HepG2 (cell line): Measurements from ENCODE around the gene SNAPC4. TPM values are rescaled to one million over a fixed set of nuclear protein-coding genes. Genes with fewer than 3 reads are reported as not detected.

Source experiments
- ATAC-seq: fragments of 200-7000 bp; cut with Tn5 transposase; 3 replicates; pipeline ENCODE4 v1.9.1; 2020; ENCODE audit warnings: mild to moderate bottlenecking, moderate library complexity
- BruUV-seq: library from RNA; stranded (reverse); fragments of 400-500 nt; replicated peaks from 2 replicates; lab custom pipeline; 2021; lab: Mats Ljungman, UMichigan
- CTCF ChIA-PET: fragments of 300-600 bp; formaldehyde crosslinking; extraction: SDS; loops from one replicate; lab custom pipeline; 2021; ENCODE audit warnings: low total read pairs, inconsistent platforms, low intra/inter-chr PET ratio; lab: Yijun Ruan, JAX
- POLR2A ChIA-PET: fragments of 350-600 bp; sonication (Branson Sonifier 250); formaldehyde crosslinking; loops from one replicate; lab custom pipeline; 2020; ENCODE audit warnings: antibody characterized with exemption, inconsistent platforms; lab: Yijun Ruan, JAX
- DNase-seq: peaks from one replicate; pipeline ENCODE4 v3.0.0-alpha.2; 2015; ENCODE audit warnings: low spot score
- FAIRE-seq: peaks from 3 replicates; lab custom pipeline; 2011; peaks lifted over from hg19 to GRCh38; lab: Jason Lieb, UNC
- H2AFZ ChIP-seq: one replicate; pipeline ENCODE4 v1.6.1; 2011; ENCODE audit warnings: low read length, inconsistent platforms
- H3K27ac ChIP-seq: fragments of 300-600 bp; 3 replicates; pipeline ENCODE4 v1.8.0; 2011; ENCODE audit warnings: mixed run types, mild to moderate bottlenecking, mixed read lengths, low read length, inconsistent platforms; ENCODE audit not compliant: insufficient read depth; ENCODE audit errors: extremely low read length
- H3K27me3 ChIP-seq, 2 experiments: fragments of 200-600 bp in 1 of 2; 2 replicates in 1 of 2; 3 replicates in 1 of 2; pipeline versions ENCODE4 v1.6.0 to v1.8.0; 2011; ENCODE audit warnings: low read length in 2 of 2, mild to moderate bottlenecking in 2 of 2, moderate library complexity in 2 of 2, inconsistent platforms in 1 of 2; ENCODE audit not compliant: insufficient read depth in 2 of 2, control insufficient read depth in 1 of 2
- H3K36me3 ChIP-seq, 2 experiments: fragments of 200-600 bp in 1 of 2; replicated peaks in 1 of 2; 2 replicates in 1 of 2; 3 replicates in 1 of 2; pipeline versions ENCODE4 v1.5.1 to v1.8.0; 2011; ENCODE audit warnings: low read length in 2 of 2, inconsistent platforms in 1 of 2; ENCODE audit not compliant: insufficient read depth in 2 of 2, control insufficient read depth in 1 of 2
- H3K4me1 ChIP-seq: 2 replicates; pipeline ENCODE4 v1.5.1; 2012; ENCODE audit warnings: low read length, inconsistent platforms; ENCODE audit not compliant: insufficient read depth
- H3K4me2 ChIP-seq: 2 replicates; pipeline ENCODE4 v1.6.0; 2011; ENCODE audit warnings: low read depth, low read length, inconsistent platforms
- H3K4me3 ChIP-seq, 3 experiments: fragments of 200-600 bp in 1 of 3; sonication (generic), shearing (Covaris generic) in 1 of 3; replicated peaks in 1 of 3; 2 replicates each; pipeline ENCODE4 v1.5.1; 2011 to 2016; ENCODE audit warnings: low read length in 3 of 3, inconsistent platforms in 2 of 3, low read depth in 2 of 3, mild to moderate bottlenecking in 2 of 3, control low read depth in 1 of 3, mixed read lengths in 1 of 3; ENCODE audit not compliant: insufficient read depth in 1 of 3
- H3K79me2 ChIP-seq: one replicate; pipeline ENCODE4 v1.6.1; 2011; ENCODE audit warnings: low read length, inconsistent platforms; ENCODE audit not compliant: insufficient read depth
- H3K9ac ChIP-seq: 2 replicates; pipeline ENCODE4 v1.6.0; 2011; ENCODE audit warnings: mild to moderate bottlenecking, low read depth, low read length, inconsistent platforms; ENCODE audit not compliant: insufficient read depth
- H3K9me3 ChIP-seq: 2 replicates; pipeline ENCODE4 v1.5.1; 2012; ENCODE audit warnings: mild to moderate bottlenecking, low read length
- H4K20me1 ChIP-seq: 2 replicates; pipeline ENCODE4 v1.6.0; 2011; ENCODE audit warnings: inconsistent platforms, mild to moderate bottlenecking, low read length, moderate library complexity; ENCODE audit not compliant: insufficient read depth
- ARNT2 ChIP-seq: sonication (generic); formaldehyde crosslinking; IDR thresholded peaks from 2 replicates; pipeline ENCODE4 v1.8.0; 2022; ENCODE audit warnings: mild to moderate bottlenecking, low read depth, missing genetic modification reagents, moderate library complexity
- CHD2 ChIP-seq: IDR thresholded peaks from 2 replicates; pipeline ENCODE4 v1.6.1; 2011; ENCODE audit warnings: low read depth, low read length, improper control_type of control experiment
- ELF1 ChIP-seq: sonication (generic); formaldehyde crosslinking; IDR thresholded peaks from 2 replicates; pipeline ENCODE4 v1.4.0; 2020; ENCODE audit warnings: missing genetic modification reagents
- FOSL1 ChIP-seq: sonication (generic); formaldehyde crosslinking; IDR thresholded peaks from 2 replicates; pipeline ENCODE4 v1.9.0; 2021; ENCODE audit warnings: missing genetic modification reagents, borderline replicate concordance
- HNRNPL ChIP-seq: fragments of 200-400 bp; formaldehyde crosslinking; IDR thresholded peaks from 2 replicates; pipeline ENCODE4 v1.6.1; 2017; ENCODE audit warnings: mild to moderate bottlenecking, low read depth, low read length
- HOXA9 ChIP-seq: sonication (generic); formaldehyde crosslinking; IDR thresholded peaks from 2 replicates; pipeline ENCODE4 v1.8.1; 2022; ENCODE audit warnings: missing genetic modification reagents, mild to moderate bottlenecking, moderate library complexity, borderline replicate concordance
- KAT7 ChIP-seq: IDR thresholded peaks from 2 replicates; pipeline ENCODE4 v1.6.1; 2018; ENCODE audit warnings: borderline replicate concordance, missing compliant biosample characterization
- NR2F1 ChIP-seq, 2 experiments: fragments of 450-650 bp in 1 of 2; formaldehyde crosslinking in 1 of 2; IDR thresholded peaks; 2 replicates each; pipeline versions ENCODE4 v1.5.0 to v1.6.1; 2016 to 2020; ENCODE audit warnings: mild to moderate bottlenecking in 1 of 2, missing compliant biosample characterization in 1 of 2, missing genetic modification reagents in 1 of 2, moderate library complexity in 1 of 2
- POLR2A ChIP-seq, 2 experiments: IDR thresholded peaks; 2 replicates each; pipeline ENCODE4 v1.6.1; 2011; ENCODE audit warnings: low read depth in 2 of 2, low read length in 2 of 2, mild to moderate bottlenecking in 1 of 2, moderate library complexity in 1 of 2; ENCODE audit not compliant: insufficient read depth in 1 of 2
- TBX2 ChIP-seq: sonication (generic); formaldehyde crosslinking; IDR thresholded peaks from 2 replicates; pipeline ENCODE4 v1.5.0; 2020; ENCODE audit warnings: missing genetic modification reagents, mild to moderate bottlenecking, borderline replicate concordance
- TP53 ChIP-seq: sonication (generic); formaldehyde crosslinking; conservative IDR thresholded peaks from 2 replicates; pipeline ENCODE4 v1.4.0; 2020; ENCODE audit warnings: missing genetic modification reagents
- ZNF224 ChIP-seq: sonication (generic); formaldehyde crosslinking; IDR thresholded peaks from 2 replicates; pipeline ENCODE4 v1.5.0; 2020; ENCODE audit warnings: mild to moderate bottlenecking, missing genetic modification reagents
- WGBS: methylation state at CpG from one replicate; pipeline ENCODE4 v1.1.6; 2017; ENCODE audit warnings: low lambda C conversion rate; 5-methylcytosine and 5-hydroxymethylcytosine counted together
- in situ Hi-C: cut with HindIII; loops from 2 replicates; pipeline ENCODE4 v1.10.0; 2017; ENCODE audit warnings: low pct_unique_long_range_greater_than_20kb; ENCODE audit not compliant: extremely low pct_ligation_motif_present
- intact Hi-C: fragments of 100-400 bp; cut with micrococcal nuclease; formaldehyde crosslinking; loops from one replicate; pipeline ENCODE4 v1.10.0; 2022; ENCODE audit not compliant: unreplicated experiment
- polyA plus RNA-seq, 8 experiments: library from polyadenylated mRNA; depleted of rRNA in 3 of 8; stranded (reverse) in 7 of 8; unstranded in 1 of 8; fragments of >200 nt; fragmentation: Illumina TruSeq in 4 of 8; extraction: Trizol in 4 of 8; gene quantifications; 2 replicates each; pipeline versions ENCODE4 v1.2.1 to v1.2.3, GENCODE V29; 2011 to 2016; ENCODE audit warnings: low read depth in 4 of 8, missing spikeins in 1 of 8, mixed read lengths in 1 of 8; ENCODE audit not compliant: insufficient read depth in 1 of 8
- total RNA-seq, 5 experiments: library from RNA; depleted of rRNA; stranded (reverse); fragments of >200 nt; fragmentation: Illumina TruSeq; extraction: Trizol; gene quantifications; 2 replicates each; pipeline ENCODE4 v1.2.3, GENCODE V29; 2016; ENCODE audit warnings: low read depth in 1 of 5
- TF ChIP-seq, protein P1 (sequence below): sonication (generic); IDR thresholded peaks from 2 replicates; pipeline ENCODE4 v1.6.1; 2016; ENCODE audit warnings: low read depth, borderline replicate concordance

SNAPC4 gene
- total and polyA plus RNA-seq, 2 of the 13 experiments (the other 11 are each of a cell fraction or from before 2014, with no cell fraction given), result 2.0 to 6.0 TPM

- no peak for TF ChIP-seq TP53 (CRISPR knock-in tag)
Measured at GRCh38 chr9:136371533-136371880, 28.5 kb downstream of the SNAPC4 start (continued).

GRCh38 chr9:136370687-136371532 lies 29.1 kb downstream of the SNAPC4 start:
- no TSS peak for BruUV-seq
- no peak for TF ChIP-seq HNRNPL
- Histone ChIP-seq H3K9ac (no peak overlapping the region), H2AFZ (no peak overlapping the region), H3K4me2 (no peak overlapping the region), H4K20me1 (no peaks in the 10 kb centered on the region), H3K4me1 (peaks cover 26% of the 10 kb centered on the region), H3K9me3 (no peaks in the 10 kb centered on the region), H3K36me3 (peaks cover 0 to 2% of the 10 kb centered on the region in 2 experiments; a peak in 1 of 5 replicates), H3K79me2 (no peaks in the 10 kb centered on the region), H3K27me3 (no peaks in the 10 kb centered on the region; a peak in 1 of 5 replicates), H3K4me3 (no peak overlapping the region), H3K27ac (no peak overlapping the region)
- WGBS, result 97% methylated on average over 6 of the region's 54 CpGs
- DNase-seq (no peak), FAIRE-seq (no peak), ATAC-seq (no peak)
- intact Hi-C loops (loop anchor here (5.0 kb wide), 1 partner anchor 34 kb away; no protein-coding TSS in a partner anchor), in situ Hi-C loops (no loop called here)
- POLR2A ChIA-PET, result interaction anchor here (4.0 kb wide), 1 partner anchor 8 kb away, joined by 38 read pairs; the partner anchor contains the start of gene DNLZ
- CTCF ChIA-PET, result interaction anchor here (3.1 kb wide), 1 partner anchor 31 kb away, joined by 18 read pairs; no protein-coding TSS in a partner anchor

GRCh38 chr9:136370037-136370436 lies 29.9 kb downstream of the SNAPC4 start:
- intact Hi-C loops, result loop anchor here (5.0 kb wide), 1 partner anchor 33 kb away; no protein-coding TSS in a partner anchor
- CTCF ChIA-PET, result no interaction called here
- ATAC-seq, result no peak
- FAIRE-seq, result no peak
- Histone ChIP-seq H3K9me3 (no peaks in the 10 kb centered on the region), H3K79me2 (no peaks in the 10 kb centered on the region), H4K20me1 (no peaks in the 10 kb centered on the region), H2AFZ (no peak overlapping the region), H3K27me3 (no peaks in the 10 kb centered on the region; a peak in 1 of 5 replicates), H3K9ac (no peak overlapping the region), H3K4me3 (no peak overlapping the region)
- in situ Hi-C loops, result no loop called here
- POLR2A ChIA-PET, result no interaction called here
- TF ChIP-seq CHD2 (no peak), POLR2A (IDR thresholded peaks at IDR 0.05; ENCODE audit: insufficient read depth in 1 of 2, low read depth in 2 of 2, low read length in 2 of 2) (no peak), ARNT2 (CRISPR knock-in tag) (no peak), NR2F1 (CRISPR knock-in tag; IDR thresholded peaks at IDR 0.05) (no peak), TBX2 (CRISPR knock-in tag) (no peak), KAT7 (no peak), ZNF224 (no peak), HOXA9 (CRISPR knock-in tag) (no peak), FOSL1 (CRISPR knock-in tag) (no peak), ELF1 (CRISPR knock-in tag) (no peak)
- TF ChIP-seq, protein P1, sequence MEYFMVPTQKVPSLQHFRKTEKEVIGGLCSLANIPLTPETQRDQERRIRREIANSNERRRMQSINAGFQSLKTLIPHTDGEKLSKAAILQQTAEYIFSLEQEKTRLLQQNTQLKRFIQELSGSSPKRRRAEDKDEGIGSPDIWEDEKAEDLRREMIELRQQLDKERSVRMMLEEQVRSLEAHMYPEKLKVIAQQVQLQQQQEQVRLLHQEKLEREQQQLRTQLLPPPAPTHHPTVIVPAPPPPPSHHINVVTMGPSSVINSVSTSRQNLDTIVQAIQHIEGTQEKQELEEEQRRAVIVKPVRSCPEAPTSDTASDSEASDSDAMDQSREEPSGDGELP, result no peak
- TF ChIP-seq, all 625 proteins: peak for 0
- WGBS, result 100% methylated on average over 2 of the region's 19 CpGs
- peaks cover 0 to 2% of the 10 kb centered on the region in 2 experiments; a peak in 1 of 5 replicates for H3K36me3 ChIP-seq
- H3K27ac ChIP-seq, result no peak overlapping the region
- BruUV-seq, result no TSS peak
- H3K4me1 ChIP-seq, result peaks cover 27% of the 10 kb centered on the region
- DNase-seq, result no peak
- H3K4me2 ChIP-seq, result no peak overlapping the region
